ENCODE data around the gene OPCML. TPM values are rescaled to one million over a fixed set of nuclear protein-coding genes. Genes with fewer than 3 reads are reported as not detected.

OPCML gene
- total and polyA plus RNA-seq, 2 experiments from 2014 or later: 1.2 to 4.4 TPM

DNA sequence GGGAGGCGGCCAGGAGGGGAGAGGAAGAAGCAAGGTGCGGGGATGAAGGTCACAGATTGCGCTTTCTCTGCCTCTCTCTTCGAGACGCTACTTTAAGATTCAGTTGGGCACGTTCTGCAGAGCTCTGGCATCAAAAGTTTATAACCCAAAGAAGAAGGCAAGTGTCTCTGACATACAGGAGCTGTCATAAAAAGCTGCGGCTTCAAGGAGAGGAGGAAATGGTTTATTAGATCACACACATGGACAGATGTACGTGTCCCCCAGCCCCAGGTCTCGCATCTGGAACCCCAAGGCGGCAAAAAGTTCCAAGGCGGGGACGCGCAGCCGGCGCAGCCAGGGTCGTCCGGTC is 589.0 kb downstream of the OPCML start:
- no peak overlapping the region for H3K27ac Mint-ChIP-seq
- peaks cover 35% of the 10 kb centered on the region for H3K27me3 ChIP-seq (ENCODE audit: insufficient read depth)

DNA sequence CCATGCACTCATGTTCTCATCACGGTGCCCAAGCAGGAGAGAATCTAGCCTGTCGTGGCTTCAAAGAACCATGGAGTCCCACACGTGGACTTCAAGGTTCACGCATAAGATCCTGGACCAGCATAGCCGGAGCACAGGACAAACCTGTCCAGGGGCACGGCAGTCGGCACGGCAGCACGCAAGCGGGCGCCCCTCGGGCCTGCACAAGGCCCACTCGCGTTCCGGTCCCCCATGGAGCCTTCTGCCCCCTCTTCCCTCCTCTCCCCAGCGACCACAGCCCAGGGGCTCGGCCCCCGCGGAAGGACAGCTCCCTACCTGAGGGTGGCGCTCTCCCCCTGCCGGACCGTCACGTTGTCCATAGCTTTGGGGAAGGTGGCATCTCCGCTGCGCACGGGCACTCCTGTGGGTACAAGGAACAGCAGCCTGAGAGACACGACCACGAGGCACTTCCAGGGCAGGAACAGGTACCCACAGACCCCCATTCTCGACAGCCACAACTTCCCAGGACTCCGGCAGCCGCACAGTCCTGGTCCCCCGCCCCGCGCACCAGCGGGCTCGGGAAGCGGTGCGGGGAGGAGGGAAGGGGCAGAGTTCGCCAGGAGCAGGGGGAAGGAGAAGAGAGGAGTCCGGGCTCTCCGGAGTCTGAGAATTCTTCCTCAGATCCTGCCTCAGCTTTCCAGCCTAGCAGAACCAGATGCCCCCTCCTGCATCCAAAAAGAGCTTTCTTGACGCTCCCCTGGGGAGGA is 589.5 kb downstream of the OPCML start:
- peak; percentile 59 for DNase-seq (ENCODE audit: low spot score)
- Histone ChIP-seq H3K79me2 (replicated peaks; ENCODE audit: insufficient read depth) (no peaks in the 10 kb centered on the region), H3K4me2 (peak overlapping the region; percentile 99), H3K36me3 (ENCODE audit: insufficient read depth) (no peaks in the 10 kb centered on the region), H3K4me1 (ENCODE audit: insufficient read depth) (peaks cover 10% of the 10 kb centered on the region; the same call in 1 of the 2 replicates), H3K9me2 (ENCODE audit: insufficient read depth) (no peaks in the 10 kb centered on the region), H4K20me1 (replicated peaks; ENCODE audit: insufficient read depth) (no peaks in the 10 kb centered on the region), H3K27me3 (ENCODE audit: insufficient read depth) (peaks cover 35% of the 10 kb centered on the region), H3K4me3 (peak overlapping the region; percentile 89), H3K27ac (ENCODE audit: low read depth) (no peak overlapping the region), H2AFZ (peak overlapping the region; percentile 95), H3F3A (replicated peaks; ENCODE audit: low read depth) (0 out of 2 replicates have a peak, but pooled peaks cover 4% of the 10 kb centered on the region)
- peak; percentile 83 for ATAC-seq
- Mint-ChIP-seq H3K4me3 (peak overlapping the region; percentile 82), H3K4me1 (peaks cover 19% of the 10 kb centered on the region), H3K27ac (no peak overlapping the region), H3K9me3 (no peaks in the 10 kb centered on the region), H3K27me3 (ENCODE audit: insufficient read depth, low read depth, poor library complexity) (peaks cover 25% of the 10 kb centered on the region), H3K36me3 (ENCODE audit: low read depth) (no peaks in the 10 kb centered on the region; the same call in 2 of the 3 replicates)
- TF ChIP-seq EZH2phosphoT487 (IDR thresholded peaks at IDR 0.05; ENCODE audit: unreplicated experiment): no peak
- TF ChIP-seq CTCF (conservative IDR thresholded peaks at IDR 0.05; ENCODE audit: low read depth in 2 of 2): peak; percentile 68 to 84

More for the DNA sequence above, 589.0 kb downstream of the OPCML start:
- H3K27ac ChIP-seq (ENCODE audit: low read depth): no peak overlapping the region
- no peak for ATAC-seq
- peak; percentile 43 for DNase-seq (ENCODE audit: low spot score)
- peak overlapping the region; percentile 99 for H3K4me2 ChIP-seq
- H3K9me2 ChIP-seq (ENCODE audit: insufficient read depth): no peaks in the 10 kb centered on the region
- no peaks in the 10 kb centered on the region for H3K36me3 ChIP-seq (ENCODE audit: insufficient read depth)
- Mint-ChIP-seq H3K4me1 (peaks cover 18% of the 10 kb centered on the region), H3K4me3 (peak overlapping the region; percentile 82), H3K36me3 (ENCODE audit: low read depth) (no peaks in the 10 kb centered on the region; the same call in 2 of the 3 replicates), H3K9me3 (no peaks in the 10 kb centered on the region), H3K27me3 (ENCODE audit: insufficient read depth, low read depth, poor library complexity) (peaks cover 25% of the 10 kb centered on the region)
- H4K20me1 ChIP-seq (replicated peaks; ENCODE audit: insufficient read depth): no peaks in the 10 kb centered on the region
- H2AFZ ChIP-seq: peak overlapping the region; percentile 95
- peak overlapping the region; percentile 89 for H3K4me3 ChIP-seq
- H3K79me2 ChIP-seq (replicated peaks; ENCODE audit: insufficient read depth): no peaks in the 10 kb centered on the region
- peaks cover 10% of the 10 kb centered on the region; the same call in 1 of the 2 replicates for H3K4me1 ChIP-seq (ENCODE audit: insufficient read depth)
- TF ChIP-seq CREB1 (CRISPR knock-in tag; IDR thresholded peaks at IDR 0.05; ENCODE audit: low read depth) (no peak), ZNF331 (CRISPR knock-in tag; IDR thresholded peaks at IDR 0.05; ENCODE audit: low read depth) (no peak), EZH2 (IDR thresholded peaks at IDR 0.05; ENCODE audit: low read depth, unreplicated experiment) (peak; percentile 20), CTCF (conservative IDR thresholded peaks at IDR 0.05; ENCODE audit: low read depth in 2 of 2) (no peak)
- H3F3A ChIP-seq (replicated peaks; ENCODE audit: low read depth): 0 out of 2 replicates have a peak, but pooled peaks cover 4% of the 10 kb centered on the region

Data from GM23338 (cell line).